Astrocyte (in vitro differentiated cells and primary cell): ENCODE data around the gene IRF2. TPM values are rescaled to one million over a fixed set of nuclear protein-coding genes. Genes with fewer than 3 reads are reported as not detected.

ENCODE experiments used
- DNase-seq: peaks from one replicate; pipeline ENCODE4 v3.0.0-alpha.2; 2010; ENCODE audit warnings: low read depth
- FAIRE-seq: peaks from 2 replicates; lab custom pipeline; 2011; peaks lifted over from hg19 to GRCh38; lab: Jason Lieb, UNC
- H2AFZ ChIP-seq: 2 replicates; pipeline ENCODE4 v1.6.0; 2012; ENCODE audit warnings: low read depth, low read length, inconsistent platforms
- H3K27ac ChIP-seq: 2 replicates; pipeline ENCODE4 v1.5.1; 2011; ENCODE audit warnings: low read depth, low read length, inconsistent platforms
- H3K27me3 ChIP-seq: 2 replicates; pipeline ENCODE4 v1.6.0; 2011; ENCODE audit warnings: low read length, inconsistent platforms; ENCODE audit not compliant: insufficient read depth
- H3K36me3 ChIP-seq: 2 replicates; pipeline ENCODE4 v1.5.1; 2011; ENCODE audit warnings: low read length, inconsistent platforms; ENCODE audit not compliant: insufficient read depth
- H3K4me1 ChIP-seq: 2 replicates; pipeline ENCODE4 v1.5.1; 2011; ENCODE audit warnings: low read length, inconsistent platforms; ENCODE audit not compliant: insufficient read depth
- H3K4me2 ChIP-seq: 2 replicates; pipeline ENCODE4 v1.6.0; 2012; ENCODE audit warnings: low read length, inconsistent platforms
- H3K4me3 ChIP-seq: 2 replicates; pipeline ENCODE4 v1.5.1; 2011; ENCODE audit warnings: low read depth, mild to moderate bottlenecking, low read length, inconsistent platforms; ENCODE audit not compliant: insufficient read depth
- H3K79me2 ChIP-seq: 2 replicates; pipeline ENCODE4 v1.6.0; 2012; ENCODE audit warnings: mild to moderate bottlenecking, low read length, inconsistent platforms; ENCODE audit not compliant: insufficient read depth
- H3K9ac ChIP-seq: 2 replicates; pipeline ENCODE4 v1.6.0; 2012; ENCODE audit warnings: mild to moderate bottlenecking, low read length, inconsistent platforms
- H3K9me3 ChIP-seq: 2 replicates; pipeline ENCODE4 v1.5.1; 2012; ENCODE audit warnings: low read depth, mild to moderate bottlenecking, low read length, inconsistent platforms; ENCODE audit not compliant: insufficient read depth
- H4K20me1 ChIP-seq: 2 replicates; pipeline ENCODE4 v1.6.0; 2012; ENCODE audit warnings: low read length, inconsistent platforms; ENCODE audit not compliant: insufficient read depth
- H3K27ac Mint-ChIP-seq: one replicate; pipeline ENCODE4 v1.8.0; 2021; ENCODE audit warnings: mild to moderate bottlenecking, mixed read lengths; ENCODE audit not compliant: unreplicated experiment
- H3K27me3 Mint-ChIP-seq: one replicate; pipeline ENCODE4 v1.8.0; 2021; ENCODE audit warnings: low read depth, mixed read lengths; ENCODE audit not compliant: unreplicated experiment
- H3K36me3 Mint-ChIP-seq: one replicate; pipeline ENCODE4 v1.8.0; 2021; ENCODE audit warnings: low read depth, mixed read lengths; ENCODE audit not compliant: unreplicated experiment
- H3K4me1 Mint-ChIP-seq: one replicate; pipeline ENCODE4 v1.8.0; 2021; ENCODE audit warnings: low read depth, mixed read lengths; ENCODE audit not compliant: unreplicated experiment
- H3K4me3 Mint-ChIP-seq: one replicate; pipeline ENCODE4 v1.8.0; 2021; ENCODE audit warnings: mild to moderate bottlenecking, moderate library complexity, mixed read lengths; ENCODE audit not compliant: unreplicated experiment
- H3K9me3 Mint-ChIP-seq: one replicate; pipeline ENCODE4 v1.8.0; 2021; ENCODE audit warnings: mild to moderate bottlenecking, mixed read lengths; ENCODE audit not compliant: unreplicated experiment
- EZH2 ChIP-seq: IDR thresholded peaks from 2 replicates; pipeline ENCODE4 v1.6.1; 2012; ENCODE audit warnings: mild to moderate bottlenecking, low read length, inconsistent platforms; ENCODE audit not compliant: insufficient read depth
- total RNA-seq: library from RNA; stranded (reverse); gene quantifications from 2 replicates; pipeline ENCODE4 v1.2.1, GENCODE V29; 2021
- TF ChIP-seq, protein P1 (sequence below): IDR thresholded peaks from 2 replicates; pipeline ENCODE4 v1.5.1; 2011; ENCODE audit warnings: low read depth, mild to moderate bottlenecking, inconsistent platforms, low read length, moderate library complexity; ENCODE audit not compliant: insufficient read depth

Gene IRF2
- total RNA-seq, 1 donor from 2014 or later, result 12.6 TPM

DNA sequence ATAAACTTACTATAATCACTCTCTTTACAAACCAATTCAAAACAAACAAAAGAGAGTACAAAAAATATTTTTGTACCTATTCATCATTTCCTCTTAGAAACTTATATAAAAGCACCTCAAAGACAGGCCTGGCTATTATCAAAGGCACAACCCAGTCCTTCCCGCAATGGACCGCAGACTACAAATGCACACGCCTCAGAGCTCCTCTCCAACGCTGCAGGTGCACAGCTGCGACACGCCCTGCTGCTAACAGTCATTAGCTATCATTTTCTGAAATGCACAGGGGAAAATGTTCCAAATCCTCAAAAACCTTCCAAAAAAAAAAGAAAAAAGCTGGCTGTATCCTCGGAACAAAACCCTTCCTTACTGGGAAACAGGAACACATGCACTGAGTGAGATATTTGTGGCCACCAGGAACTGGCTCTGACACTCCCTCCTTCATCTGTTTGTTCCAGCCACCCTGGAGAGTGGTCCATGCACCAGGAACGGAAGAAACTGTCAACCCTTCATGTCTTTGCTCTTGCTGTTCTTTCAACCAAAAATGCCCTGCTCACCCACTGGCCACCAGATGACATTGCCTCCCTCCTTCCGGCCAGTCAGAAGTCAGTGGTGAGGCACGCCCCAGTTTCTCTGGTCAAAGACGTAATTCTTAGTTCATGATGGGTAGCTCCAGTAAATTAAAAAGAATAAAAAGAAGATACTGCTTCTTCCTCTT, 16.7 kb downstream of the IRF2 start:
- H4K20me1 ChIP-seq, result peaks cover 37% of the 10 kb centered on the region
- peaks cover 40% of the 10 kb centered on the region for H3K4me1 Mint-ChIP-seq
- no peak overlapping the region for H2AFZ ChIP-seq
- no peaks in the 10 kb centered on the region for H3K9me3 Mint-ChIP-seq
- H3K4me1 ChIP-seq, result peaks cover 13% of the 10 kb centered on the region
- H3K36me3 Mint-ChIP-seq, result peaks cover 9% of the 10 kb centered on the region
- H3K36me3 ChIP-seq, result no peaks in the 10 kb centered on the region
- FAIRE-seq, result no peak
- H3K9me3 ChIP-seq, result no peaks in the 10 kb centered on the region
- TF ChIP-seq EZH2, result no peak
- TF ChIP-seq, protein P1, sequence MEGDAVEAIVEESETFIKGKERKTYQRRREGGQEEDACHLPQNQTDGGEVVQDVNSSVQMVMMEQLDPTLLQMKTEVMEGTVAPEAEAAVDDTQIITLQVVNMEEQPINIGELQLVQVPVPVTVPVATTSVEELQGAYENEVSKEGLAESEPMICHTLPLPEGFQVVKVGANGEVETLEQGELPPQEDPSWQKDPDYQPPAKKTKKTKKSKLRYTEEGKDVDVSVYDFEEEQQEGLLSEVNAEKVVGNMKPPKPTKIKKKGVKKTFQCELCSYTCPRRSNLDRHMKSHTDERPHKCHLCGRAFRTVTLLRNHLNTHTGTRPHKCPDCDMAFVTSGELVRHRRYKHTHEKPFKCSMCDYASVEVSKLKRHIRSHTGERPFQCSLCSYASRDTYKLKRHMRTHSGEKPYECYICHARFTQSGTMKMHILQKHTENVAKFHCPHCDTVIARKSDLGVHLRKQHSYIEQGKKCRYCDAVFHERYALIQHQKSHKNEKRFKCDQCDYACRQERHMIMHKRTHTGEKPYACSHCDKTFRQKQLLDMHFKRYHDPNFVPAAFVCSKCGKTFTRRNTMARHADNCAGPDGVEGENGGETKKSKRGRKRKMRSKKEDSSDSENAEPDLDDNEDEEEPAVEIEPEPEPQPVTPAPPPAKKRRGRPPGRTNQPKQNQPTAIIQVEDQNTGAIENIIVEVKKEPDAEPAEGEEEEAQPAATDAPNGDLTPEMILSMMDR, result no peak
- no peak overlapping the region for H3K9ac ChIP-seq
- H3K27me3 Mint-ChIP-seq, result no peaks in the 10 kb centered on the region
- H3K79me2 ChIP-seq, result peaks cover 54% of the 10 kb centered on the region
- H3K27ac ChIP-seq, result no peak overlapping the region
- H3K4me3 Mint-ChIP-seq, result no peak overlapping the region
- no peak overlapping the region for H3K4me2 ChIP-seq
- no peaks in the 10 kb centered on the region for H3K27me3 ChIP-seq
- peak overlapping the region; percentile 23 for H3K27ac Mint-ChIP-seq
- DNase-seq, result no peak
- no peak overlapping the region for H3K4me3 ChIP-seq

DNA sequence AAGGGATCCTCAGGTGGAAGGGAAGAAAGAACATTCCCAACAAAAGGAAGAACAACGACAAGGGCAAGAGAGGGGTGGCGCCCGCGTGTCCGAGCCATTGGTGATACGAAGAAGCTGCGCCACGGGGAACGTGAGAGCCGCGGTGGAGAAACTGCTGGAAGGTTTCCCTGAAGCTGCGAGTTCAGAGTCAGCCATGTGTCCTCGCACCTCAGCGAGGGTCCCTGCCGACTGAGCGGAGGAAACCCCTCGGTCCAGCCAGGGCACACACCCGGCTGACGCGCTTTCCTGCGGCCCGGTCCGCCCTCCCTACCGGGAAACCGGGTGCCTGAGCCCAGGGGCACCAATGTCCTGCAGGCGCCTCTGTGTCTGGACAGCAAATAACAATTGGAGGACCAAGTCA, 18.0 kb downstream of the IRF2 start:
- H2AFZ ChIP-seq, result no peak overlapping the region
- H4K20me1 ChIP-seq, result peaks cover 32% of the 10 kb centered on the region
- no peak overlapping the region for H3K9ac ChIP-seq
- no peaks in the 10 kb centered on the region for H3K9me3 ChIP-seq
- Mint-ChIP-seq H3K4me3 (no peak overlapping the region), H3K27ac (no peak overlapping the region), H3K9me3 (no peaks in the 10 kb centered on the region), H3K27me3 (no peaks in the 10 kb centered on the region), H3K36me3 (peaks cover 9% of the 10 kb centered on the region), H3K4me1 (peaks cover 36% of the 10 kb centered on the region)
- H3K27ac ChIP-seq, result no peak overlapping the region
- no peak for FAIRE-seq
- no peak overlapping the region for H3K4me3 ChIP-seq
- peaks cover 13% of the 10 kb centered on the region for H3K4me1 ChIP-seq
- no peak overlapping the region for H3K4me2 ChIP-seq
- TF ChIP-seq EZH2, result no peak
- TF ChIP-seq, protein P1, result no peak
- peaks cover 61% of the 10 kb centered on the region for H3K79me2 ChIP-seq
- DNase-seq, result no peak
- no peaks in the 10 kb centered on the region for H3K36me3 ChIP-seq
- no peaks in the 10 kb centered on the region for H3K27me3 ChIP-seq

DNA sequence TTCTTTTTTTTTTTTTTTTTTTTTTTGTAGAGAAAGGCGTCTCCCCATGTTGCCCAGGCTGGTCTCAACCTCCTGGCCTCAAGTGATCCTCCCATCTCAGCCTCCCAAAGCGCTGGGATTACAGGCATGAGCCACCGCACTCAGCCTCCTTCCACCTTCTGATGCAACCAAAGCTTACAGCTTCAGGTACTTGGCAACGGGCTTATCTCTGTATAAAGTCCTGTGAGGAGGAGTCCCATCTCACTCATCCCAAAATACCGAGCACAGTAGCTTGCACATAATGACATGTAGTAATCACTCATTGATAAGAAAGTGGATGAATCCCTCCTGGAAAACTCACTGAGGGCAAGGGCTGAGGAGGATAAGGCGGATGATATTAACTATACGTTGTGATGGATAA, 19.1 kb downstream of the IRF2 start:
- no peak overlapping the region for H3K27ac ChIP-seq
- no peak for FAIRE-seq
- TF ChIP-seq EZH2, result no peak
- TF ChIP-seq, protein P1, result no peak
- H2AFZ ChIP-seq, result no peak overlapping the region
- H3K4me3 ChIP-seq, result no peak overlapping the region
- H3K9ac ChIP-seq, result no peak overlapping the region
- peaks cover 65% of the 10 kb centered on the region for H3K79me2 ChIP-seq
- H3K9me3 ChIP-seq, result no peaks in the 10 kb centered on the region
- DNase-seq, result no peak
- peaks cover 27% of the 10 kb centered on the region for H4K20me1 ChIP-seq
- no peaks in the 10 kb centered on the region for H3K9me3 Mint-ChIP-seq
- no peaks in the 10 kb centered on the region for H3K36me3 ChIP-seq
- H3K27me3 Mint-ChIP-seq, result no peaks in the 10 kb centered on the region
- no peak overlapping the region for H3K4me2 ChIP-seq
- no peak overlapping the region for H3K4me3 Mint-ChIP-seq
- peaks cover 9% of the 10 kb centered on the region for H3K36me3 Mint-ChIP-seq
- H3K4me1 Mint-ChIP-seq, result peaks cover 29% of the 10 kb centered on the region
- H3K4me1 ChIP-seq, result peaks cover 13% of the 10 kb centered on the region
- no peak overlapping the region for H3K27ac Mint-ChIP-seq
- no peaks in the 10 kb centered on the region for H3K27me3 ChIP-seq
